T-helper 9 cell (primary cell): ENCODE results near the gene PTPRS.

Experiments
- DNase-seq: peaks from one replicate; pipeline ENCODE4 v3.0.0-alpha.2; 2020

PTPRS gene

GRCh38 chr19:5354403-5354802, 13.8 kb upstream of the PTPRS start:
- DNase-seq = no peak

GRCh38 chr19:5352229-5352763, 11.7 kb upstream of the PTPRS start:
- no peak for DNase-seq

- DNase-seq = no peak
Observed at GRCh38 chr19:5351731-5352228, 11.2 kb upstream of the PTPRS start.

- DNase-seq = no peak
Observed at GRCh38 chr19:5349041-5349440, 8.4 kb upstream of the PTPRS start.

GRCh38 chr19:5345895-5346386, 5.3 kb upstream of the PTPRS start:
- DNase-seq = no peak

- DNase-seq = no peak
Observed at GRCh38 chr19:5343848-5344247, 3.2 kb upstream of the PTPRS start.

- no peak for DNase-seq
Observed at GRCh38 chr19:5342573-5343201, 2.1 kb upstream of the PTPRS start.

- no peak for DNase-seq
Observed at GRCh38 chr19:5341981-5342380, 1.4 kb upstream of the PTPRS start.

GRCh38 chr19:5341448-5341820, 822 bp upstream of the PTPRS start:
- no peak for DNase-seq

- DNase-seq = no peak
Observed at GRCh38 chr19:5339950-5340636, 519 bp downstream of the PTPRS start.

- DNase-seq = no peak
Observed at GRCh38 chr19:5339198-5339949, 1.2 kb downstream of the PTPRS start.

- no peak for DNase-seq
Observed at GRCh38 chr19:5338656-5339197, 1.9 kb downstream of the PTPRS start.

- DNase-seq = no peak
Observed at GRCh38 chr19:5337708-5338655, 2.6 kb downstream of the PTPRS start.

GRCh38 chr19:5337126-5337525, 3.5 kb downstream of the PTPRS start:
- no peak for DNase-seq

GRCh38 chr19:5336195-5336965, 4.2 kb downstream of the PTPRS start:
- DNase-seq = no peak

- DNase-seq = no peak
Observed at GRCh38 chr19:5335593-5335992, 5.0 kb downstream of the PTPRS start.

- no peak for DNase-seq
Observed at GRCh38 chr19:5334824-5335500, 5.7 kb downstream of the PTPRS start.

- DNase-seq = no peak
Observed at GRCh38 chr19:5334366-5334739, 6.3 kb downstream of the PTPRS start.

- no peak for DNase-seq
Observed at GRCh38 chr19:5333581-5334365, 6.8 kb downstream of the PTPRS start.

- DNase-seq = no peak
Observed at GRCh38 chr19:5332501-5332900, 8.1 kb downstream of the PTPRS start.
